DMS153 treated with DMSO at 0.1 percent for 48 hours (cell line): ENCODE data around the gene TFB2M.
A peak's percentile ranks its signal among the peaks of the same experiment; 100 is the strongest.

ENCODE experiments used
- DNase-seq: peaks from one replicate; lab custom pipeline; 2025; ENCODE audit not compliant: unreplicated experiment; lab: John Stamatoyannopoulos, UW

TFB2M gene

GRCh38 chr1:246554201-246554600 lies 11.9 kb downstream of the TFB2M start:
- no peak for DNase-seq

DNA sequence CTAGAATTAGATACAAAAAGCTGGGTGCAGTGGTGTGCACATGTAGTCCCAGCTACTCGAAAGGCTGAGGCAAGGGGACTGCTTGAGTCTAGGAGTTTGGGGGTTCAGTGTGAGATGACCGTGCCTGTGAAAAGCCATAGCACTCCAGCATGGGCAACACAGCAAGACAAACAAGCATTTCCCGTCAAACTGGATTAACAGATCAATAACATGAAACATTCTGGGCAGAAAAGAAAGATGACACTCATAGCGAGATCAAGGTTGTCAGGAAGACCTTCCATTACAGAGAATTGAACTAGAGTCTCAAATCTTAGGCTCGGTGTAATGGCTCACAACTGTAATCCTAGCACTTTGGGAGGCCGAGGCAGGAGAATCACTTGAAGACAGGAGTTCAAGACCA lies 14.0 kb downstream of the TFB2M start:
- DNase-seq = no peak

DNA sequence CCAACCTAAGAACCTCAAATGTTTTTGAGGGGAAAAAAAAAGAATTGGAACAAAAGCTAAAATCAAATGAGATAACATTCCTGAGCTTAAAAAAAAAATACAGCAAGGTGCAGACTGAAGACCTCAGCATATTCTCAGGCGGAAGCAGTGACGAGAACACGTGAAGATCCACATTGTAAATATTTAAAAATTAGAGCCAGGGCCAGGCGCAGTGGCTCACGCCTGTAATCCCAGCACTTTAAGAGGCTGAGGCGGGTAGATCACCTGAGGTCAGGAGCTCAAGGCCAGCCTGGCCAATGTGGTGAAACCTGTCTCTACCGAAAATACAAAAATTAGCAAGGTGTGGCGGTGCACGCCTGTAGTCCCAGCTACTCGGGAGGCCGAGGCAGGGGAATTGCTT lies 15.7 kb downstream of the TFB2M start:
- no peak for DNase-seq

DNA sequence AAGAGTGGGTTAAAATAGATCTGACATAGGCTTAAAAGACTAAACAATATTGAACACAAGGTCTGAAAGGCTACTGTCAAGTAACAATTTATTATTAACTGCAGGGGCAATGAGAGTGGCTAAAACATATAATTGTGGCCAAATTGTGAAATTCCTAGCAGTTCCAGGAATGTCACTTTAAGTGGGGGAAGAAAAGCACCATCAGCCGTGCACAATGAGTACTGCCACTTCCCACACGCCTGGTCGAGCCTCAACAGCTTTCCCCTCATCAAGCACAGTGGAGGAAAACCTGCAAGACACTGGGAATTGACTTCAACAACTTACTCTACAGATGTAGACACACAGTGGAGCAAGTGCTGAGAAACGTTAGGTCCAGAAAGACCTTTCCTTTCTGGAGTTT lies 16.4 kb downstream of the TFB2M start:
- DNase-seq = no peak

DNA sequence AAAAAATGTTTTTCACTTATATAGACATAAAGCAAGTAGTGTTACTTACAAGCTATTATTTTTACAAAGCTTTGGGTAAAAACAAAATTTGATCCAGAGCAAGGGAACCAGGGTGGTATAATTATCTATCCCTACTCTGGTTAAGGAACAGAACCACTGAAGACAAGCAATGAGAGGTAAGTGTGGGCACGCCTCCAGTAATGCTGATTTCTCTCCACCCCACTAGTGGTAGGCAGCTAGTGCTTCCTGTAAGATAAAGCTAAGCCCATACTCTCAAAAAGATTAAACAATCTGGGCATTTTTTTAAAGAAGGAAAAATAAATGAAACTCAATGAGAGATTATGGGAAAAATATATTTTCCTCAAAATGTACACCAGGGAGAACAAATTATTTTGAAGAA lies 22.1 kb downstream of the TFB2M start:
- no peak for DNase-seq

DNA sequence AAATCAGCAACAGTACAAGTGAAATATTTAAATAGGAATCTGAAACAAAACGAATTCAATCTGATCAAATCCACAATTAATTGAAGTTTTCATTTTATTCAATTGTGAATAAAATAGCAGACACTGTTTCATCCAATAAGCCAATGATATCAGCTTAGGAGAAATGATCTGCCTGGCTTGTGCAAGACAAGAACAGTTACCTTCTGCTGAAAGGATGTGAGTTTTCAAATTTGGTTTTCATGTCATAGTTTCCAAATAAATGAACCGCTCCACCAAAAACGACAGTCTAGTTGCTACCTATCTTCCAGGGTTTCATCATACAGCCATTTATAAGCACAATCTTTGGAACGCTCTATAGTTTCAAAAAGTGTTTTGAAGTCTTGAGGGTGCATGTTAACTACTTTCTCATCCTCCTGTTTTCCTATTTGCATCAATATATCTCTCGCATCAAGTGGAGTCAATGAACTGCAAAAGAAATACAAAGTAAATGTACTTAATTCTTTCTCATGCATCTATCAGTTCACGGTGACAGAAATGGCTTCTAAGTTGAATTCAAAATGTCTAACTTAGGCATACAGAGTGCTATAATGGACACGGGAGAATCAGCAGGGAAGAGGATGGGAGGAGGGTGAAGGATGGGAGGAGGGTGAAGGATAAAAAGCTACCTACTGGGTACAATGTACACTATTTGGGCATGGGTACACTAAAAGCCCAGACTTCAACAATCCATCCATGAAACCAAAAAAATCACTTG lies 25.1 kb downstream of the TFB2M start:
- no peak for DNase-seq

DNA sequence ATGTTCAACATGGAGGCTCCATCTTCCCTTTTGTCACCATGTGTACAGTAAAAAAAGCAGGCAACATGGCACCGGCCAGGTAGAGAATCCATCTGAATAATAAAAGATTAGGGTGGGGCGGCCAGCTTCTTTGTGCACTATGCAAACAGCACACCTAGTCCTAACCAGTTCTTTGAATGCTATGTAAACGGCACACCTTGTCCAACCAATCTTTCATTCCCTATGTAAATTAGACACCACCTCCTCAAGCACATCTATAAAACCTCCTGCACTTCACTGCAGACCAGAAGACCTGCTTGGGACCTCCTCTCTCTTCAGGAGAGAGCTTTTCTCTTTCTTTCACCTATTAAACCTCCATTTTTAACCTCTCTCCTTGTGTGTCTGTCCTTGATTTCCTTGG lies 28.2 kb downstream of the TFB2M start:
- peak; percentile 18 for DNase-seq

- no peak for DNase-seq
These were observed 28.6 kb downstream of the TFB2M start for GRCh38 chr1:246537441-246537840.

DNA sequence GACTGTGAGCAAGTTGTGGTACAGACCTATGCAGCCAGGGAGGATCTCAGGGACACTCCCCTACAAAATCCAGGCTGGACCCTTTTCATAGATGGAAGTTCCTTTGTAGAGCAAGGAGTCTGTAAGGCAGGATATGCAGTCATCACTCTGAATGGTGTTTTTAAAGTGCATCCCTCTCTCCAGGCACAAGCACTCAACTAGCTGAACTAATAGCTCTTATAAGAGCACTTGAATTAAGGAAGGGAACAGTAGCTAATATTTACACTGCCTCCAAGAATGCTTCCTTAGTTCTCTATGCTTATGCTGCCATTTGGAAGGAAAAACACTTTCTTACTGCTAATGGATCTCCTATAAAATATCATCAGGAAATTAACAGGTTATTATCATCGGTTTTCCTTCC lies 31.9 kb downstream of the TFB2M start:
- DNase-seq = peak; percentile 5

DNA sequence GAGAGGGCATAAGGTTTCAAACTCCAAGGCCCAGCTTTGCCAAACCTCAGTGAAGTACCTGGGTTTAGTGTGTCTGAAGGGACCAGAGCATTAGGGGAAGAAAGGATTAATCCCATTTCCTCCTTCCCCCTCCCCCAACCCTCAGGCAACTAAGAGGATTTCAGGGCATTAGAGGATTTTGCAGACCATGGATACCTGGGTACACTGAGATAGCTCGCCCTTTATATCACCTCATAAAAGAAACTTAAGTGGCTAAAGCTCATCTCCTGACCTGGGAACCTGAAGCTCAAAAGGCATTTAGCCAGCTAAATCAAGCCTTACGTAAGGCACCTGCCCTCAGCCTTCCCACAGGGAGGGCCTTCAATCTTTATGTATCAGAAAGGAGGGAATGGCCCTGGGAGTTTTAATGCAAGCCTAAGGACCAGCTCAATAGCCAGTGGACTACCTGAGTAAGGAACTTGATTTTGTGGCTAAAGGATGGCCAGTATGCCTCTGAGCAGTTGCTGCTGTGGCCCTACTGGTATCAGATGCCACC lies 32.6 kb downstream of the TFB2M start:
- DNase-seq = no peak

DNA sequence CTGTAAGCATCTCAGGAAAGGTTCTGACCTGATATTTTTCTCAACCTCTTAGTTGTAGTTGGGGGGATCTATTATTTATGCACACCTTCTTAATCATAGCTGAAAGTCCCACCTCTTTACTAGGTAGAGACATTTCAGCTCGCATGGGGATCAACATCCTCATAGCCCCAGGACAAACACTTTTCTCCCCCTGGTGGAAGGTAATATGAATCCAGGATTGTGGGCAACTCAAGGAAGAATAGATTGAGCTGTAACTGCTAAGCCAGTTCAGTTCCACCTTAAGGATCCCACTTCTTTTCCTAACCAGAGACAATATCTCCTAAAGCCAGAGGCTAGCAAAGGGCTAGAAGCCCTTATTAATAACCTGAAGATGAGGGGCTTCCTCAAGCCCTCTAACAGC lies 33.5 kb downstream of the TFB2M start:
- DNase-seq = no peak

GRCh38 chr1:246530482-246530881 lies 35.6 kb downstream of the TFB2M start:
- no peak for DNase-seq

- no peak for DNase-seq
These were observed 36.9 kb downstream of the TFB2M start for GRCh38 chr1:246528933-246529731.

- no peak for DNase-seq
These were observed 38.5 kb downstream of the TFB2M start for GRCh38 chr1:246527402-246528088.

DNA sequence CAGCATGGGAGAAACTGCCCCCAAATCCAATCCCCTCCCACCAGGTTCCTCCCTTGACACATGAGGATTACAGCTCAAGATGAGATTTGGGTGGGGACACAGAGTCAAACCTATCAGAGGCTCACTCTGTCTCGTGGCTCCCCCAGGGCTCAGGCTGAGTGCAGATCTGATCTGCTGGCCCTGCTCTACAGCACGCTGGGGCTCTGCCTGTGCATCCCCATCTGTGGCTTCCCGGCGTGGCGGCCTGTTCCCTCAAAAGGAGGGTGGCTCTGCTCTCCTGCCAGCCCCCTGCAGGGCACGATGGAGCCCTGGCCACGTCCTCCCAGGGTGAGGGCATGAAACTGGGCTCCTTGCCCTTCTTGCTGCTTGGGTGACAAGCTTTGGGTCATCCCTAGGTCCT lies 39.1 kb downstream of the TFB2M start:
- no peak for DNase-seq

DNA sequence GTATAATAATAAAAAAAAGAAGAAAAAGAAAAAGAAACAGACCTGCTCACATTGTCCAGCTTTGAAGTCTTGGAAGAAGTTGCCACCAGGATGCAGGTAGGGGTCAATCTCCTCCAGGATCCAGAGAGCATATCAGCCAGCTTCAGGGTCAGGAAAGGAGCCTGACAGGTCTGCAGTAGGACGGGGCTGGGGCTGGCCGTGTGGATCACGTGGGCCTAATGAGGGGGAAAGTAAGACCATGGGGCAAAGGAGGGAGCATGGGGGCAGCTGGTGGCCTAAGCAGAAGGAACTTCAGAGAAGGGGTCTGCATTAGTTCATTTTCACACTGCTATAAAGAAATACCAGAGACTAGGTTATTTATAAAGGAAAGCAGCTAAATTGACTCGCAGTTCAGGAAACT lies 39.7 kb downstream of the TFB2M start:
- DNase-seq = no peak

DNA sequence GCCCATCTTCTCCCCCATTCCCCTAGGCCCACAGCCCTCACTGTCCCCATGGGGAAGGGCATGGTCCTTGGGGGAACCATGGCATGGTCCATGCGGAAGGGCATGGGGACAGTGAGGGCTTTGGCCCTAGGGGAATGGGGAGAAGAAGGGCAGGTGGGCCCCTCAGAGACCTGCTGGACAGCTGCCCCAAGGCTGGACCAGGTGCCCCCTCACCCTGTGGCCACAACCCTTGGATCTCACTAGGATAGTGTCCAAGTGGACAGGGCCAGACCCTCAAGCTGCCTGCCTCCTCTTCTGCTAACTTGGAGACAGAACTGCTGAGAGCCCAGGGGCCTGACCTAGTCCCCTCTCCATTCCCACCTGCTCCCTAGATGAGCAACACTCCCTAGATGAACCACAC lies 46.5 kb downstream of the TFB2M start:
- no peak for DNase-seq

DNA sequence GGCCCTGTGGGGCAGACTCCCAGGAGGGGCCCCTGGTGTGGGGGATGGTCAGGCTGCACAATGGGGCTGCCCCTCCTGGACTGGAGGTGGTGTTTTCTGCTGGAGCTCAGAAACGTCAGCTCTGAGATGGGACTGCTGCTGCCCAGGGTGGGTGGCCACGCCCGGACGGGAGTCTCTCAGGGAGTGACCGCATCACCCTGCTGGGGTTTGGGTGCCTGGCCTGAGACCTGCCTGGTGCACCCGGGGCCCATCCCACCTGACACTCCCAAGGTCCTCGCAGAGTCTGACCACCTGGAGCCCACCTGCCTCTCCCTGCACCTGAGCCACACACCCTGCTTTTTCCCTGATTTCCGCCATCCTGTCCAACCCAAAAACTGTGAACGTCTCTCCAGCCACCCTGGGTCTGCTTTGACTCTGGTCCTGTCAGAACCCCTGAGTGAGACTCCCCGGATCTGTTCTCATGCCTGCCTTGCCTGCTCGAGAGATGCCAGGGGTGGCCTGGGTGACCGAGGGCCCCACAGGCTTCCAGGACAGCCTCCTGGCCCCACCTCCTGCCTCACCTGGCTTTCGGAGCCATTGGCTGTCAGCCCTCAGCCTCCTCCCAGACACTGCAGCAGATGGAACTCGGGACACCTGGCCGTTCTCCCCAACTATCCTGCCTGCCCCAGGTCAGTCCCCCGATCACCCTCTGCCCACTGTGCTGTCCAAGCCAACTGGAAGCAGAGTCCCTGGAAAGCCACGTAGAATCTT lies 47.4 kb downstream of the TFB2M start:
- DNase-seq = no peak

- no peak for DNase-seq
These were observed 48.7 kb downstream of the TFB2M start for GRCh38 chr1:246517391-246517790.

DNA sequence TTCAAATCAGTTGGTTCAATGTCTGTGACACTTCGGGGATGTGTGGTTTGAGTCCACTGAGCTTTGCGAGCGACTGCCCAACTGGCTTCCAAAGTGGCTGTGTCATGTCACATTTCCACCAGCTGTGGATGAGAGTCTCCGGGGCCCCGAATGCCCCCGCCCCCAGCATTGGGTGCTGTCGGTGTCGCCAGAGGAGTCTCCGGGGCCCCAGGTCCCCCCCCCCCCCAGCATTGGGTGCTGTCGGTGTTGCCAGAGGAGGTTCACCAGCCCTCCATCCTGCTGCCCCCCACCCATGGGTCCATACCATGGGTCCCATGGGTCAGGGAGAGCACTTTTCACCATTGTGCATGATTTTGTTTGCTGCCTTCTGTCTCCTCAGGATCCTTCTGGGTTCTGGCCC lies 49.9 kb downstream of the TFB2M start:
- no peak for DNase-seq

GRCh38 chr1:246515390-246516005 lies 50.6 kb downstream of the TFB2M start:
- DNase-seq = no peak
